OCI-LY7 (cell line): ENCODE results near the gene KLHDC3. TPM values are rescaled to one million over a fixed set of nuclear protein-coding genes. Genes with fewer than 3 reads are reported as not detected.

Source experiments
- BruUV-seq: library from RNA; stranded (reverse); fragments of 400-500 nt; replicated peaks from 2 replicates; lab custom pipeline; 2021; lab: Mats Ljungman, UMichigan
- CTCF ChIA-PET: fragments of 300-600 bp; sonication (Branson Sonifier 250); formaldehyde crosslinking; loops from one replicate; lab custom pipeline; 2022; ENCODE audit warnings: antibody characterized with exemption; ENCODE audit not compliant: unreplicated experiment; lab: Charles Lee
- POLR2A ChIA-PET: fragments of 300-600 bp; sonication (Branson Sonifier 250); formaldehyde crosslinking; loops from one replicate; lab custom pipeline; 2022; ENCODE audit warnings: antibody characterized with exemption; lab: Charles Lee
- DNase-seq: peaks from one replicate; pipeline ENCODE4 v3.0.0-alpha.2; 2015; ENCODE audit warnings: low spot score
- H2AFZ ChIP-seq: fragments of 200-600 bp; sonication (generic), shearing (Covaris generic); 2 replicates; pipeline ENCODE4 v1.6.1; 2014; ENCODE audit warnings: mild to moderate bottlenecking, antibody characterized with exemption, low read length, moderate library complexity
- H3K27ac ChIP-seq: fragments of 200-600 bp; sonication (generic); 2 replicates; pipeline ENCODE4 v1.5.1; 2014; ENCODE audit warnings: mixed run types, low read depth, mild to moderate bottlenecking, moderate library complexity, low read length, inconsistent platforms; ENCODE audit not compliant: poor library complexity, severe bottlenecking
- H3K36me3 ChIP-seq: fragments of 200-600 bp; sonication (generic); 2 replicates; pipeline ENCODE4 v1.6.1; 2014; ENCODE audit warnings: mild to moderate bottlenecking, antibody characterized with exemption, low read length, moderate library complexity, mixed read lengths; ENCODE audit not compliant: insufficient read depth
- H3K4me1 ChIP-seq: fragments of 200-600 bp; sonication (generic); 2 replicates; pipeline ENCODE4 v1.5.1; 2014; ENCODE audit warnings: mild to moderate bottlenecking, low read length; ENCODE audit not compliant: insufficient read depth, poor library complexity, severe bottlenecking
- H3K4me2 ChIP-seq: fragments of 200-600 bp; sonication (generic); 2 replicates; pipeline ENCODE4 v1.6.1; 2014; ENCODE audit warnings: mild to moderate bottlenecking, low read length
- H3K4me3 ChIP-seq: fragments of 200-600 bp; sonication (generic); 2 replicates; pipeline ENCODE4 v1.5.1; 2014; ENCODE audit warnings: mild to moderate bottlenecking, low read depth, low read length; ENCODE audit not compliant: poor library complexity, severe bottlenecking
- H3K79me2 ChIP-seq: fragments of 200-600 bp; sonication (generic); 2 replicates; pipeline ENCODE4 v1.6.1; 2016; ENCODE audit warnings: low read depth, mild to moderate bottlenecking, low read length, moderate library complexity, mixed read lengths; ENCODE audit not compliant: insufficient read depth
- H3K9me2 ChIP-seq: fragments of 200-600 bp; sonication (generic); 2 replicates; pipeline ENCODE4 v1.6.1; 2016; ENCODE audit warnings: mild to moderate bottlenecking, low read length, mixed read lengths; ENCODE audit not compliant: insufficient read depth
- H3K9me3 ChIP-seq: fragments of 200-600 bp; sonication (generic); 2 replicates; pipeline ENCODE4 v1.6.1; 2014; ENCODE audit warnings: mild to moderate bottlenecking, mixed run types, low read length, mixed read lengths
- H4K20me1 ChIP-seq: fragments of 200-600 bp; sonication (generic); 2 replicates; pipeline ENCODE4 v1.6.1; 2014; ENCODE audit warnings: mild to moderate bottlenecking, antibody characterized with exemption, low read length, moderate library complexity, mixed read lengths; ENCODE audit not compliant: insufficient read depth
- CTCF ChIP-seq: fragments of 200-600 bp; sonication (generic); conservative IDR thresholded peaks from 2 replicates; pipeline ENCODE4 v1.5.1; 2014; ENCODE audit warnings: mild to moderate bottlenecking, antibody characterized with exemption, low read length, moderate library complexity, mixed read lengths
- EZH2phosphoT487 ChIP-seq: fragments of 200-600 bp; sonication (generic); IDR thresholded peaks from 2 replicates; pipeline ENCODE4 v1.6.1; 2018; ENCODE audit warnings: low read depth, borderline replicate concordance, mild to moderate bottlenecking, mixed run types, antibody characterized with exemption, low read length, moderate library complexity, mixed read lengths
- intact Hi-C: fragments of 100-400 bp; cut with micrococcal nuclease; formaldehyde crosslinking; loops from one replicate; pipeline ENCODE4 v1.10.0; 2022; ENCODE audit not compliant: unreplicated experiment
- total RNA-seq, 2 experiments: library from RNA; depleted of rRNA in 1 of 2; stranded (reverse); fragments of >200 nt in 1 of 2; shearing (Covaris generic) in 1 of 2; gene quantifications; 2 replicates each; pipeline ENCODE4 v1.2.3, GENCODE V29; 2014 to 2022

The KLHDC3 gene
- total RNA-seq, 2 experiments from 2014 or later = 89.9 to 91.4 TPM

DNA sequence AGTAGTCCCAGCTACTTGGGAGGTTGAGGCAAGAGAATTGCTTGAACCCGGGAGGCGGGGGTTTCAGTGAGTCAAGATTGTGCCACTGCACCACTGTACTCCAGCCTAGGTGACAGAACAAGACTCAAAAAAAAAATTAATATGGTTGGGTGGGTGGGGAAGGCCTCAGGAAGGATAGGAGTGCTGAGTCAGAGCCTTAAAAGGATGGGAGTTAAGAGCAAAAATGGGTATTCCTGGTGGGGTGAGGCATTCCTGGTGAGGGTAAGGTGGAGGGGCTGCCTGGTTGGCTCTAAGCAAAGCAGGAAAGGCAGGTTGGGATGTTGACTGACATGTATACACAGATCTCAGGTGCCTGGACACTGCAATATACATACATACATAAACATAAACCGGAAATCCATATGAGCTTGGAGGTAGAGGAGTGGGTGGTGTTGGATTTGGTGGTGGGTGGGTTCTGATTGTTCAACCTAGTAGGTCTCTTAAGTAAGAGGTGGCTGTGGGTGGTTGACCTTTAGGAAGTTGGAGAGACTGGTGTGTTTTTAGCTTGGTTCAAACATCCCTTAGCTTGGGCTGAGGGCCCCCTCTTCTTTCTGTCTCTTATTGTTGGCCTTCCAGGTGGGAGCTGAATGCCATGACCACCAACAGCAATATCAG lies 6.1 kb downstream of the KLHDC3 start:
- peaks cover 45% of the 10 kb centered on the region for H3K79me2 ChIP-seq
- POLR2A ChIA-PET = interaction anchor here (0.6 to 1.7 kb wide), 6 partner anchors 13 to 421 kb away, joined by 3 to 7 read pairs (median 5); partner anchors contain the start of genes CNPY3, KLC4, MRPL2 and PEX6
- intact Hi-C loops = no loop called here
- peaks cover 32% of the 10 kb centered on the region for H3K4me1 ChIP-seq
- no peak overlapping the region for H3K4me3 ChIP-seq
- peaks cover 65% of the 10 kb centered on the region for H3K36me3 ChIP-seq
- TF ChIP-seq EZH2phosphoT487 (no peak), CTCF (no peak)
- no peak overlapping the region for H3K27ac ChIP-seq
- DNase-seq = no peak
- BruUV-seq = no TSS peak
- no peaks in the 10 kb centered on the region for H4K20me1 ChIP-seq
- CTCF ChIA-PET = no interaction called here
- no peaks in the 10 kb centered on the region for H3K9me3 ChIP-seq
- H2AFZ ChIP-seq = no peak overlapping the region
- H3K9me2 ChIP-seq = no peaks in the 10 kb centered on the region
- H3K4me2 ChIP-seq = peak overlapping the region; percentile 83; the same call in 1 of the 2 replicates

DNA sequence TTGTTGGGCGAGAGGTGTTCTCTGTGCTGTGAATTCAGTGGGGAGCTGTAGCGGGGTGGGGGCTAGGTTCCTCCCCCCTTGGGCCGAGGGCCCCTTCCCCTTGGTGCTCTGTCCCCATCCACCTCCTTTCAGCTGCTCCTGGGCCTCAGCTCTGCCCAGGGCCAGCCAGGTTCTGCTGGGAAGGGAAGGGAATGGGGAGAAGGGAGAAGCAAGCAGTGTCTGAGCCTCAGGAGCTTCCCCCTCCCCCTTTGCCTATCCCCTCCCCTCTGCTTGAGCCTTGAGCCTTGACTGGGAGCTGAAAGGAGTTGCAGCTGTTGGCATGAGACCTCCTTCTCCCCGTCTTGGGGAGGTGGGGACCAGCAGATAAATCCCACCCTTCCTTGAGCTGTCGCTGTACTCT lies 6.8 kb downstream of the KLHDC3 start:
- Histone ChIP-seq H3K4me2 (peak overlapping the region; percentile 83), H4K20me1 (no peaks in the 10 kb centered on the region), H2AFZ (peak overlapping the region; percentile 78), H3K9me2 (no peaks in the 10 kb centered on the region), H3K4me3 (peak overlapping the region; percentile 99), H3K9me3 (no peaks in the 10 kb centered on the region), H3K27ac (peak overlapping the region; percentile 80), H3K4me1 (peaks cover 27% of the 10 kb centered on the region), H3K79me2 (peaks cover 41% of the 10 kb centered on the region), H3K36me3 (peaks cover 69% of the 10 kb centered on the region)
- TF ChIP-seq CTCF = no peak
- no peak for TF ChIP-seq EZH2phosphoT487
- DNase-seq = no peak
- POLR2A ChIA-PET = interaction anchor here (0.6 to 1.7 kb wide), 8 partner anchors 13 to 420 kb away, joined by 3 to 7 read pairs (median 5); partner anchors contain the start of genes CNPY3, KLC4, MRPL2 and PEX6
- CTCF ChIA-PET = interaction anchor here (0.6 kb wide), 1 partner anchor 401 kb away, joined by 3 read pairs; no protein-coding TSS in a partner anchor
- intact Hi-C loops = no loop called here
- BruUV-seq = no TSS peak
